SK-MEL-5 (cell line): ENCODE results near the gene POU3F1. TPM values are rescaled to one million over a fixed set of nuclear protein-coding genes. Genes with fewer than 3 reads are reported as not detected.
"Not testable (repeated sequence)": the region's sequence is repeated elsewhere in the genome, so short reads cannot be mapped to it uniquely, and the experiment has no call there.

Experiments used
- DNase-seq: peaks from one replicate; pipeline ENCODE4 v3.0.0-alpha.2; 2016; ENCODE audit warnings: low read depth, low spot score
- in situ Hi-C: cut with HindIII; loops from 2 replicates; pipeline ENCODE4 v1.10.0; 2016; ENCODE audit warnings: low sequenced_read_pairs, high pct_unique_total_duplicates, low pct_unique_long_range_greater_than_20kb
- total RNA-seq: library from RNA; depleted of rRNA; stranded (reverse); fragments of >200 nt; shearing (Covaris generic); gene quantifications from 2 replicates; pipeline ENCODE4 v1.2.3, GENCODE V29; 2014

POU3F1 gene
- total RNA-seq, 1 experiment from 2014 or later, result 4.0 TPM

GRCh38 chr1:38037221-38037939, 9.2 kb downstream of the POU3F1 start:
- in situ Hi-C loops, result no loop called here
- peak; percentile 58 for DNase-seq

GRCh38 chr1:38034871-38035270, 11.7 kb downstream of the POU3F1 start:
- in situ Hi-C loops, result no loop called here
- DNase-seq, result no peak

- in situ Hi-C loops, DNase-seq: not testable (repeated sequence)
Measured at GRCh38 chr1:38032992-38033391, 13.6 kb downstream of the POU3F1 start.

GRCh38 chr1:38031513-38031866, 15.1 kb downstream of the POU3F1 start:
- peak; percentile 93 for DNase-seq
- in situ Hi-C loops, result no loop called here

- in situ Hi-C loops, result no loop called here
- peak; percentile 94 for DNase-seq
Measured at GRCh38 chr1:38030596-38031512, 15.7 kb downstream of the POU3F1 start.

- peak; percentile 73 for DNase-seq
- in situ Hi-C loops, result no loop called here
Measured at GRCh38 chr1:38029685-38030511, 16.7 kb downstream of the POU3F1 start.

GRCh38 chr1:38029081-38029681, 17.4 kb downstream of the POU3F1 start:
- no peak for DNase-seq
- in situ Hi-C loops, result no loop called here

- in situ Hi-C loops, result no loop called here
- DNase-seq, result no peak
Measured at GRCh38 chr1:38028671-38029070, 17.9 kb downstream of the POU3F1 start.

- DNase-seq, result no peak
- in situ Hi-C loops, result no loop called here
Measured at GRCh38 chr1:38028105-38028591, 18.4 kb downstream of the POU3F1 start.

GRCh38 chr1:38027201-38028104, 19.1 kb downstream of the POU3F1 start:
- in situ Hi-C loops, result no loop called here
- DNase-seq, result no peak

- in situ Hi-C loops, result no loop called here
- DNase-seq, result peak; percentile 78
Measured at GRCh38 chr1:38026592-38027200, 19.9 kb downstream of the POU3F1 start.

- in situ Hi-C loops, result no loop called here
Measured at GRCh38 chr1:38025664-38026063, 20.9 kb downstream of the POU3F1 start.

GRCh38 chr1:38025233-38025632, 21.4 kb downstream of the POU3F1 start:
- DNase-seq, result no peak
- in situ Hi-C loops, result no loop called here

More at GRCh38 chr1:38025664-38026063, 20.9 kb downstream of the POU3F1 start:
- no peak for DNase-seq

- DNase-seq, result no peak
- in situ Hi-C loops, result no loop called here
Measured at GRCh38 chr1:38022810-38023209, 23.8 kb downstream of the POU3F1 start.

GRCh38 chr1:38021969-38022368, 24.6 kb downstream of the POU3F1 start:
- DNase-seq, result no peak
- in situ Hi-C loops, result no loop called here

- in situ Hi-C loops, result no loop called here
- DNase-seq, result no peak
Measured at GRCh38 chr1:38020396-38020795, 26.2 kb downstream of the POU3F1 start.
